Thoracic aorta (tissue), 2 donors: ENCODE data around the gene NTRK2. TPM values are rescaled to one million over a fixed set of nuclear protein-coding genes. Genes with fewer than 3 reads are reported as not detected.

Experiments used
- ATAC-seq: fragments of 150-250 bp; one replicate; pipeline ENCODE4 v1.8.0; 2017; ENCODE audit warnings: low read depth; ENCODE audit not compliant: insufficient number of reproducible peaks, low FRiP score
- DNase-seq: peaks from one replicate; pipeline ENCODE4 v3.0.0-alpha.2; 2020; ENCODE audit warnings: low spot score
- H3K27ac ChIP-seq, 2 donors: fragments of 200-600 bp; sonication (generic); 1 replicate in 1 of 2; 2 replicates in 1 of 2; pipeline ENCODE4 v1.5.1; 2016; ENCODE audit warnings: mild to moderate bottlenecking in 2 of 2, moderate library complexity in 2 of 2
- H3K27me3 ChIP-seq: fragments of 200-600 bp; sonication (generic); replicated peaks from 2 replicates; pipeline ENCODE4 v1.6.0; 2016; ENCODE audit warnings: mild to moderate bottlenecking; ENCODE audit not compliant: insufficient read depth
- H3K36me3 ChIP-seq: fragments of 200-600 bp; sonication (generic); one replicate; pipeline ENCODE4 v1.5.1; 2016
- H3K4me1 ChIP-seq, 2 donors: fragments of 200-600 bp; sonication (generic); 1 replicate in 1 of 2; 2 replicates in 1 of 2; pipeline versions ENCODE4 v1.5.1 to v1.6.0; 2016; ENCODE audit warnings: low read depth in 2 of 2, mild to moderate bottlenecking in 1 of 2; ENCODE audit not compliant: control insufficient read depth in 1 of 2
- H3K4me3 ChIP-seq: fragments of 200-600 bp; sonication (generic); 2 replicates; pipeline ENCODE4 v1.5.1; 2016; ENCODE audit warnings: mild to moderate bottlenecking
- H3K9me3 ChIP-seq: fragments of 200-600 bp; sonication (generic); 2 replicates; pipeline ENCODE4 v1.5.1; 2016
- total RNA-seq, 2 donors: library from RNA; depleted of rRNA; stranded (reverse); fragments of >200 nt; gene quantifications; one replicate each; pipeline versions ENCODE4 v1.1.0 to v1.2.3, GENCODE V29; 2016
- TF ChIP-seq, protein P1 (sequence below): fragments of 200-600 bp; sonication (generic); IDR thresholded peaks from one replicate; pipeline ENCODE4 v1.5.1; 2019; ENCODE audit warnings: antibody characterized with exemption

NTRK2 gene
- total RNA-seq, 2 donors from 2014 or later = 12.6 to 27.9 TPM

DNA sequence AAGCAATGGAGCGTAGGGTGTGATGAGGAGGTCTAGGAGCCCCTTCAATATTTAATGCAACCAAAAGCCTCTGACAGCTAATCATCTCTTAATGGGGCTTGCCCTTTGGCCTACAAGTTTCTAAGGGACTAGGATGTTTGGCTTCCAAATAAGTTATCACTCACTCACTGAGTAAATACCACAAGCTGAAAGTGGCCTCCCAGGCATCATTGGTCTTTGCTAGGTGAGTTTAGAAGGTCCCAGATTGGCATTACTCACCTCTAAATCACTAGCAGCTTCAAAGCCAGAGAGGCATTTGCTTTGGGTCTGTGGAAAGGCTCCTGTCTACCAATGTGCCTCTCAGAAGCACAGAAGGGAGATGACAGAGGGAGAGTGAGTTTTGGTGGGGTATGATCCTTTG, 344.2 kb downstream of the NTRK2 start:
- TF ChIP-seq, protein P1, sequence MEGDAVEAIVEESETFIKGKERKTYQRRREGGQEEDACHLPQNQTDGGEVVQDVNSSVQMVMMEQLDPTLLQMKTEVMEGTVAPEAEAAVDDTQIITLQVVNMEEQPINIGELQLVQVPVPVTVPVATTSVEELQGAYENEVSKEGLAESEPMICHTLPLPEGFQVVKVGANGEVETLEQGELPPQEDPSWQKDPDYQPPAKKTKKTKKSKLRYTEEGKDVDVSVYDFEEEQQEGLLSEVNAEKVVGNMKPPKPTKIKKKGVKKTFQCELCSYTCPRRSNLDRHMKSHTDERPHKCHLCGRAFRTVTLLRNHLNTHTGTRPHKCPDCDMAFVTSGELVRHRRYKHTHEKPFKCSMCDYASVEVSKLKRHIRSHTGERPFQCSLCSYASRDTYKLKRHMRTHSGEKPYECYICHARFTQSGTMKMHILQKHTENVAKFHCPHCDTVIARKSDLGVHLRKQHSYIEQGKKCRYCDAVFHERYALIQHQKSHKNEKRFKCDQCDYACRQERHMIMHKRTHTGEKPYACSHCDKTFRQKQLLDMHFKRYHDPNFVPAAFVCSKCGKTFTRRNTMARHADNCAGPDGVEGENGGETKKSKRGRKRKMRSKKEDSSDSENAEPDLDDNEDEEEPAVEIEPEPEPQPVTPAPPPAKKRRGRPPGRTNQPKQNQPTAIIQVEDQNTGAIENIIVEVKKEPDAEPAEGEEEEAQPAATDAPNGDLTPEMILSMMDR = no peak
- H3K27me3 ChIP-seq = no peaks in the 10 kb centered on the region
- H3K36me3 ChIP-seq = no peaks in the 10 kb centered on the region
- no peaks in the 10 kb centered on the region for H3K9me3 ChIP-seq
- DNase-seq (no peak), ATAC-seq (no peak)
- no peaks in the 10 kb centered on the region for H3K4me1 ChIP-seq
- H3K4me3 ChIP-seq = no peak overlapping the region
- H3K27ac ChIP-seq = no peak overlapping the region

DNA sequence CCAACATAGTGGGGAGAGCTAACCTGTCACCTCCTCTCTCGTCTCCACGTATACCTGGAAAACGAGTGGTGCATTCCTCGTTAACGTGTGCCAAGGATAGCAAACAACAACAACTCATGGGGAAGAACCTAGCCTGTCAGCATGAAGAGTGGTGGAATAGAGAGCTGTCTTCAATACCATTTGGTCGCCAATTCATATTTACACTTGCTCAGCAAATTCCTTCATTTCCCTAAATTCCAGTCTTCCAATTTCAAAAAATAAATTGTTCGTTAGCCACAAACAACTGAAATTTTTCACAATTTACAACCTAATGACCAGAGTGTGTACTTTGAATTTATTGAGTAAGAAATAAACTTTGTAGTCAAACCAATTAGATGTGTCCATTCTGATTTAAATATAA, 344.8 kb downstream of the NTRK2 start:
- TF ChIP-seq, protein P1 = no peak
- ATAC-seq = no peak
- Histone ChIP-seq H3K36me3 (no peaks in the 10 kb centered on the region), H3K4me1 (no peaks in the 10 kb centered on the region), H3K9me3 (no peaks in the 10 kb centered on the region), H3K27ac (no peak overlapping the region), H3K4me3 (no peak overlapping the region), H3K27me3 (no peaks in the 10 kb centered on the region)
- no peak for DNase-seq

DNA sequence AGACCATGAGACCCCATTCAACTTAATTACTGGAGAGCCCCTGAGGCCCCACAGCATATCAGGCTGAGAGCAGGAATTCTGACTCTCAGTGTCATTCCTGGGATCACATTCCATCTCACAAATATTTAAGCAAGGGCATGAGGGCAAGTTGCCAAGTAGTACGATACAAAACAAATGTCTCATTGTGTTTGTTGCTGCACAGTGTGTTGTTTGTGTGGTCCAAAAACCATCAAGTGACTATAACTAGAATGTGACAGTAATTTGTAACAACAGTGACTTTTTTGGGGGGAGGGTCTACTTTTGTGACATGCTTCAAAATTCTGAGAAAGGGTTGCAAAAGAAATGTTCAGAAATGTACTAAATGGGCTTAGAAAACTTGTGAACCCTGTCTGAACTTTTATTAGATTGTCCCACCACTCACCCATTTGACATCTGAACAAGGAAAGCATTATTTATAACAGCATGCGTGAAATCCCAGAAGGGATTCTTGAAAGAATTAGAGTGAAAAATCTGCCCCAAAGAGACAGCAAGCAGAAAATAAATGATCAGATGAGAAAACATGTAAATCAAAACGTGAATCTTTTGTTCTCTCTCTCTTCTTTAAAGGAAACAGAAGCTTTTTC, 347.0 kb downstream of the NTRK2 start:
- Histone ChIP-seq H3K4me1 (no peaks in the 10 kb centered on the region), H3K27me3 (no peaks in the 10 kb centered on the region), H3K4me3 (no peak overlapping the region), H3K9me3 (no peaks in the 10 kb centered on the region), H3K36me3 (no peaks in the 10 kb centered on the region), H3K27ac (no peak overlapping the region)
- no peak for ATAC-seq
- no peak for DNase-seq
- TF ChIP-seq, protein P1 = no peak

DNA sequence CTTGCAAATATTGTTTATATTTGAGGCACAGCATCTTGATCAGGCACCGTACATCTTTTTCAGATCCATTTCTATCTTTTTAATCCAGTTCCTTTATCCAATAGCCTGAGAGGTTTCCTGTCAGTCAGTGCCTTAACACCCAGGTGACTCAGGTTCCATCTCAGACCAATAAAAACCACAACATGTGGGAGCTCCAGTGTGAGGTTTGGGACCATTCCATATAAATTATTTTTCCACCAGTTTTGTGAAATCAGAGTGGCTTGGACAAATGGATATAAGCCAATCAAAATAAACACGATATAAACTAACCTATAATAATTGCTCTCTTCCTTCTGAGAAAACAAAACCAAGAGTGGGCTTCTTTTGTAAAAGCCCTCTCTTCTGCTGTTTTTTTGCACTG, 351.3 kb downstream of the NTRK2 start:
- no peaks in the 10 kb centered on the region for H3K36me3 ChIP-seq
- TF ChIP-seq, protein P1 = no peak
- no peak for DNase-seq
- no peaks in the 10 kb centered on the region for H3K27me3 ChIP-seq
- no peak overlapping the region for H3K4me3 ChIP-seq
- no peak for ATAC-seq
- H3K4me1 ChIP-seq = no peaks in the 10 kb centered on the region
- no peak overlapping the region for H3K27ac ChIP-seq
- H3K9me3 ChIP-seq = no peaks in the 10 kb centered on the region

DNA sequence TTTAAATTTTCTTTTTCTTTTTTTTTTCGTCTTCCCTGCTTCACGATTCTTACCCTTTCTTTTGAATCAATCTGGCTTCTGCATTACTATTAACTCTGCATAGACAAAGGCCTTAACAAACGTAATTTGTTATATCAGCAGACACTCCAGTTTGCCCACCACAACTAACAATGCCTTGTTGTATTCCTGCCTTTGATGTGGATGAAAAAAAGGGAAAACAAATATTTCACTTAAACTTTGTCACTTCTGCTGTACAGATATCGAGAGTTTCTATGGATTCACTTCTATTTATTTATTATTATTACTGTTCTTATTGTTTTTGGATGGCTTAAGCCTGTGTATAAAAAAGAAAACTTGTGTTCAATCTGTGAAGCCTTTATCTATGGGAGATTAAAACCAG, 352.2 kb downstream of the NTRK2 start:
- no peak for DNase-seq
- Histone ChIP-seq H3K4me1 (no peaks in the 10 kb centered on the region), H3K4me3 (no peak overlapping the region), H3K27me3 (no peaks in the 10 kb centered on the region), H3K36me3 (no peaks in the 10 kb centered on the region), H3K27ac (no peak overlapping the region), H3K9me3 (no peaks in the 10 kb centered on the region)
- ATAC-seq = no peak
- TF ChIP-seq, protein P1 = no peak
